Gastrocnemius medialis (tissue), 4 donors: ENCODE results near the gene SH3BP2. TPM values are rescaled to one million over a fixed set of nuclear protein-coding genes. Genes with fewer than 3 reads are reported as not detected.

Experiments
- ATAC-seq, 2 donors: fragments of 150-250 bp; one replicate each; pipeline ENCODE4 v1.9.1; 2016
- DNase-seq, 2 donors: peaks; one replicate each; pipeline ENCODE4 v3.0.0-alpha.2; 2019
- H3K27ac ChIP-seq, 4 donors: fragments of 200-600 bp; sonication (generic); 1 replicate in 1 of 4; 2 replicates in 3 of 4; pipeline ENCODE4 v1.5.1; 2016 to 2018; ENCODE audit warnings: mild to moderate bottlenecking in 2 of 4, moderate library complexity in 1 of 4
- H3K27me3 ChIP-seq, 3 donors: fragments of 200-600 bp; sonication (generic) in 2 of 3; 1 replicate in 1 of 3; 2 replicates in 2 of 3; pipeline versions ENCODE4 v1.5.1 to v1.6.0; 2016 to 2019; ENCODE audit warnings: mild to moderate bottlenecking in 1 of 3, moderate library complexity in 1 of 3
- H3K36me3 ChIP-seq, 2 donors: fragments of 200-600 bp; sonication (generic) in 1 of 2; one replicate each; pipeline ENCODE4 v1.5.1; 2017 to 2018
- H3K4me1 ChIP-seq, 2 donors: fragments of 200-600 bp; sonication (generic) in 1 of 2; one replicate each; pipeline ENCODE4 v1.5.1; 2016 to 2017; ENCODE audit warnings: mild to moderate bottlenecking in 2 of 2
- H3K4me3 ChIP-seq, 4 donors: fragments of 200-600 bp; sonication (generic) in 3 of 4; 1 replicate in 1 of 4; 2 replicates in 3 of 4; pipeline ENCODE4 v1.5.1; 2016 to 2019; ENCODE audit warnings: mild to moderate bottlenecking in 2 of 4
- H3K9me3 ChIP-seq, 3 donors: fragments of 200-600 bp; sonication (generic) in 2 of 3; 1 replicate in 1 of 3; 2 replicates in 2 of 3; pipeline ENCODE4 v1.5.1; 2016 to 2019
- POLR2A ChIP-seq, 2 donors: fragments of 450-650 bp; IDR thresholded peaks; one replicate each; pipeline ENCODE4 v1.6.1; 2017; ENCODE audit warnings: antibody characterized with exemption in 2 of 2, mild to moderate bottlenecking in 2 of 2, moderate library complexity in 2 of 2
- in situ Hi-C, 4 donors: fragments of 200-750 bp; cut with MboI; loops; one replicate each; pipeline versions ENCODE4 v1.15.0 to v1.8.0; 2017; ENCODE audit warnings: low sequenced_read_pairs in 4 of 4
- intact Hi-C: fragments of 100-400 bp; cut with DNase I; formaldehyde crosslinking; loops from one replicate; pipeline ENCODE4 v1.15.1; 2023; ENCODE audit warnings: low total_unique reads
- total RNA-seq, 4 donors: library from RNA; depleted of rRNA; stranded (reverse); fragments of >200 nt; gene quantifications; one replicate each; pipeline versions ENCODE4 v1.1.0 to v1.2.3, GENCODE V29; 2016
- TF ChIP-seq, protein P1 (sequence below), 5 experiments: fragments of 450-650 bp in 3 of 5; fragments of 200-600 bp in 2 of 5; sonication (generic) in 2 of 5; IDR thresholded peaks in 4 of 5; conservative IDR thresholded peaks in 1 of 5; 1 replicate in 4 of 5; 2 replicates in 1 of 5; pipeline ENCODE4 v1.5.1; 2016 to 2019; ENCODE audit warnings: antibody characterized with exemption in 5 of 5, mild to moderate bottlenecking in 3 of 5, moderate library complexity in 3 of 5

The SH3BP2 gene
- total RNA-seq, 4 donors from 2014 or later = 4.8 to 21.5 (median 12.0) TPM

DNA sequence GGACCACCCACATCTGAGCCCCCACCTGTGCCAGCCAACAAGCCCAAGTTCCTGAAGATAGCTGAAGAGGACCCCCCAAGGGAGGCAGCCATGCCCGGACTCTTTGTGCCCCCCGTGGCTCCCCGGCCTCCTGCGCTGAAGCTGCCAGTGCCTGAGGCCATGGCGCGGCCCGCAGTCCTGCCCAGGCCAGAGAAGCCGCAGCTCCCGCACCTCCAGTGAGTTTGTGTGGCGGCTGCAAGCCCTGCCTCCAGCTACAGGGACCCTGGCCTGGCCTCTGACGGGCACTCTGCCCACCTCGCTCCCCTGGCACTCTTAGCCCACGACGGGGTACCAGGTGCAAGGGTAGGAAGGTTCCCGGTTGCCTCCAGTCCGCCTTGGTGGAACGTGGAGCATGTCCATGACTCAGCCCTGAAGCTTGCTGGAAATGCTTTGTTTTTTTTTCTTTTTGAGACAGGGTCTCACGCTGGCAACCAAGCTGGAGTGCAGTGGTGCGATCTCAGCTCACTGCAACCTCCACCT, 37.1 kb downstream of the SH3BP2 start:
- Histone ChIP-seq H3K36me3 (peaks cover 0 to 38% of the 10 kb centered on the region in 2 donors), H3K4me1 (no peaks in the 10 kb centered on the region), H3K9me3 (no peaks in the 10 kb centered on the region), H3K4me3 (no peak overlapping the region), H3K27me3 (no peaks in the 10 kb centered on the region), H3K27ac (no peak overlapping the region)
- ATAC-seq (no peak), DNase-seq (no peak)
- TF ChIP-seq, protein P1, sequence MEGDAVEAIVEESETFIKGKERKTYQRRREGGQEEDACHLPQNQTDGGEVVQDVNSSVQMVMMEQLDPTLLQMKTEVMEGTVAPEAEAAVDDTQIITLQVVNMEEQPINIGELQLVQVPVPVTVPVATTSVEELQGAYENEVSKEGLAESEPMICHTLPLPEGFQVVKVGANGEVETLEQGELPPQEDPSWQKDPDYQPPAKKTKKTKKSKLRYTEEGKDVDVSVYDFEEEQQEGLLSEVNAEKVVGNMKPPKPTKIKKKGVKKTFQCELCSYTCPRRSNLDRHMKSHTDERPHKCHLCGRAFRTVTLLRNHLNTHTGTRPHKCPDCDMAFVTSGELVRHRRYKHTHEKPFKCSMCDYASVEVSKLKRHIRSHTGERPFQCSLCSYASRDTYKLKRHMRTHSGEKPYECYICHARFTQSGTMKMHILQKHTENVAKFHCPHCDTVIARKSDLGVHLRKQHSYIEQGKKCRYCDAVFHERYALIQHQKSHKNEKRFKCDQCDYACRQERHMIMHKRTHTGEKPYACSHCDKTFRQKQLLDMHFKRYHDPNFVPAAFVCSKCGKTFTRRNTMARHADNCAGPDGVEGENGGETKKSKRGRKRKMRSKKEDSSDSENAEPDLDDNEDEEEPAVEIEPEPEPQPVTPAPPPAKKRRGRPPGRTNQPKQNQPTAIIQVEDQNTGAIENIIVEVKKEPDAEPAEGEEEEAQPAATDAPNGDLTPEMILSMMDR (IDR thresholded peaks at IDR 0.05 in 4 of 5, conservative IDR thresholded peaks at IDR 0.05 in 1 of 5) = no peak
- in situ Hi-C loops (no loop called here), intact Hi-C loops (no loop called here)

DNA sequence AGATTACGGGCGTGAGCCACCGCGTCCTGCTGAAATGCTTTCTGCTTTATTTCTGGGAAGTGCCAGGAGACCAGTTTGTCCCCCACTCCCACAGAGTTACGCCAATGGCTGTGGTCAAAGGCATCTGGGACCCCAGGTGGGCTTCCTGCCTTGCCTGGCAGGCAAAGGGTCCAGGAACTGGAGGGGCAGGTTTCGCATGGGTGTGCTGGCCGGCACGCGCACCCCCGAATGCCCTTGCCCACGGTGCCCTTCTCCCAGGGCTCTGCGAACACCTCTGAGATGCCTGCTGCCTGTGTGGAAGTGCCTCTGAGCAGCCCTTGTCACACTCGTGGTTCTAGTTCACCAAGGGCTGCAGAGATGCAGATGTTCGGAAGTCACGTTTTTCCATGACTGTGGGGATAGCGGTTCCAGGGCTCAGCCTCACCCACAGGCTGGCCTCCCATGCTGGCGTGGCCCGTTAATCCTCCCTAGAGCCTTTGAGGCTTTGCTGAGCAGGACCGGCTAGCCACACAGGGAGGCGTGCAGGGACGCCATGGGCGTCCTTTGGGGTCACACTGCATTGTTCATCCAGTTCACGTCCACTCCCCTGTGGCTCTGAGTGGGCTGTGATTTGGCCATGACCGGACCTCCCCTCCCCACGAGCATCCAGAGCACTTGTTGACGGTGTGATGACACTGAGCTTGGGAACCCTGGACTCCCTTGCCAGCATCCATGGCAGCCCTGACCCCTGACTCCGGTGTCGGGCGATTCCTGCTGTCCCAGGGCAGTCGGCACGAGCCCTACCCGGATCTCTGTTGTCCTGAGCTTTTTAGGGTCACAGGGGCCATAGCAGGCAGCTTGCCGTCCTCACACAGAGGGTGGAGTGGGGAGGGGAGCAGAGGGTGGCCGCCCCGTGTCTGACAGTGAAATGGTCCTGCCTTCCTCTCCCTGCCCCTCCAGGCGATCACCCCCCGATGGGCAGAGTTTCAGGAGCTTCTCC, 38.0 kb downstream of the SH3BP2 start:
- Histone ChIP-seq H3K27me3 (no peaks in the 10 kb centered on the region), H3K4me3 (no peak overlapping the region), H3K27ac (no peak overlapping the region), H3K9me3 (no peaks in the 10 kb centered on the region), H3K36me3 (peaks cover 0 to 34% of the 10 kb centered on the region in 2 donors), H3K4me1 (no peaks in the 10 kb centered on the region)
- intact Hi-C loops = no loop called here
- in situ Hi-C loops = no loop called here
- ATAC-seq = no peak
- DNase-seq = peak in 1 of 2 donors; percentile 11
- TF ChIP-seq POLR2A (IDR thresholded peaks at IDR 0.05) = no peak

DNA sequence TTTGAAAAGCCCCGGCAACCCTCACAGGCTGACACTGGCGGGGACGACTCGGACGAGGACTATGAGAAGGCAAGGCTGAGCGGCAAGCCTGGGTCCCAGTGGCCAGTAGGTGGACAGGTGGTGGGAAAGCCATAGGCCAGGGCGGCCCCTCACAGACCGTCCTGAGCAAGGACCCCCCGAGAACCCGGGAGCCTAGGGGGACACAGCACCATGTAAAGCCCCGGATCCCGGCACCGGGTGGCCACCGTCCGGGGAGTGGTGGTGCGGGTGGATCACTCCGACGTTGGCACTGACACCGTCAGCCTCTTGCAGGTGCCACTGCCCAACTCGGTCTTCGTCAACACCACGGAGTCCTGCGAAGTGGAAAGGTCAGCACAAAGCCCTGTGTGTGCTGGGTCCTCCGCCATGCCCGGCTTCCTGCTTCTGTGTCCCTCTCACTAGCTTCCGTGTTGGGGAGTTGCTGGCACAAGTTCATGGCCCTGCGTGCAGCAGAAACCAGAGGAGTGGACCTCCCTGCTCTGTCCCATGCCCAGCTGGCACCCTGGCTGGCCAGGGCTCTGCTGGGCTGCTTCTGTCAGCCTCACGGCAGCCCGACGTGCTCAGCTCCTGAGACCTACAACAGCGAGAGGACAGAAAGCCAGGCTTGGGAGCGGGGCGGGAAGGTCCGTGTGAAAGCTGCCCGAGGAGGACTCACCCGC, 38.9 kb downstream of the SH3BP2 start:
- DNase-seq (peak in 1 of 2 donors; percentile 9), ATAC-seq (no peak)
- H3K4me3 ChIP-seq = no peak overlapping the region
- H3K27me3 ChIP-seq = no peaks in the 10 kb centered on the region
- TF ChIP-seq, protein P1 (IDR thresholded peaks at IDR 0.05 in 4 of 5, conservative IDR thresholded peaks at IDR 0.05 in 1 of 5) = no peak
- TF ChIP-seq POLR2A (IDR thresholded peaks at IDR 0.05) = no peak
- H3K27ac ChIP-seq = no peak overlapping the region
- in situ Hi-C loops (no loop called here), intact Hi-C loops (no loop called here)
- H3K4me1 ChIP-seq = no peaks in the 10 kb centered on the region
- H3K36me3 ChIP-seq = peaks cover 0 to 34% of the 10 kb centered on the region in 2 donors
- no peaks in the 10 kb centered on the region for H3K9me3 ChIP-seq

DNA sequence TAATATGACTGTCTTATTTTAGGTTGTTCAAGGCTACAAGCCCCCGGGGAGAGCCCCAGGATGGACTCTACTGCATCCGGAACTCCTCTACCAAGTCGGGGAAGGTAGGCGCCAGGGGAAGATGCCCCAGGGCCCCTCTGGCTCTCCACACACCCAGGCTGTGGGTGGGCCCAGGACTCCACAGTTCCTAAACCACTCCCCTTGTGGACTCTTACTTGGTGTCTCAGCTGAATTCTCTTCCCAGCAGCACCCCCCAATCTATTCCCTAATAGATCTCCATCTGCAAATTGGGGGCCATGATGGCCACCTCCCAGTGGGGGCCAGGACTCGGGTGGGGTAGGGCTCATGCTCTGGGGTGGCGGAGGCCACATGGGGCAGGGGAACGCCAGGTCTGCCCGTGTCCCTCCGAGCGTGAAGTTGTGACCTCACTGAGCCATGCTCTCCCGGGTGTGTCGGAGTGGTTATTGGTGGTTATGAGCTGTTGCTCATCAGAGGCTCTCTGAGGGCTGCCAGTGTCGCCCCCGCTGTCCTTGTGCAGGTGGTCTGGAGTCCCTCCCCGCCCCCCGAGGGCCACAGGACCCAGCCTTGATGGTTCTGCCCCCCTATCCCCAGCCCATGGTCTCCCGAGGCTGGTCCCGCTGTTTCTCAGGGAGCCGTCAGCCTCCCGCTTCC, 39.6 kb downstream of the SH3BP2 start:
- Histone ChIP-seq H3K27ac (no peak overlapping the region), H3K36me3 (peaks cover 0 to 28% of the 10 kb centered on the region in 2 donors), H3K9me3 (no peaks in the 10 kb centered on the region), H3K4me1 (no peaks in the 10 kb centered on the region), H3K27me3 (no peaks in the 10 kb centered on the region), H3K4me3 (no peak overlapping the region)
- TF ChIP-seq POLR2A (IDR thresholded peaks at IDR 0.05) = no peak
- TF ChIP-seq, protein P1 (IDR thresholded peaks at IDR 0.05 in 4 of 5, conservative IDR thresholded peaks at IDR 0.05 in 1 of 5) = no peak
- ATAC-seq (no peak), DNase-seq (peak in 1 of 2 donors; percentile 8)
- in situ Hi-C loops = no loop called here
- intact Hi-C loops = no loop called here
